HG03095 (cell line): ENCODE data around the gene P3H1.
"Not testable (repeated sequence)": the region's sequence is repeated elsewhere in the genome, so short reads cannot be mapped to it uniquely, and the experiment has no call there.

Experiments used
- ATAC-seq: cut with Tn5 transposase; IDR thresholded peaks from one replicate; pipeline ENCODE4 v1.9.1; 2021; ENCODE audit warnings: moderate library complexity; ENCODE audit not compliant: unreplicated experiment

The P3H1 gene

DNA sequence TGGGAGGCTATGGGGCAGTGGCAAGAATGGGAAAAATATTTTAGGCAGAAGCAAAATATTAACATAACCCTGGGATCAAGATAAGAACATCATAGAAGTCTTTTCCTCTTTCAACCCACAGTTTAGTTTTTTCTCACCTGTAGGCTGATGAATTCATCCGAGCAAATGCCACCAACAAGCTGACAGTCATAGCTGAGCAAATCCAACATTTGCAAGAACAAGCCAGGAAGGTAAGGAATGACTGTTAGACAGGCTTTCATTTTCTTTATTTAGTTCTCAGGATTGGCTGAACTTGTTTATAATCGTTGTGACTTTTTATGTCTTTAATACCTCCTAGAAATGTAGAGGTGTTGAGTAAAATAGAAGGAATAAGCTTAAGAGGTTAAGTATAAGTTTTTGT, 6.6 kb upstream of the P3H1 start:
- no peak for ATAC-seq

DNA sequence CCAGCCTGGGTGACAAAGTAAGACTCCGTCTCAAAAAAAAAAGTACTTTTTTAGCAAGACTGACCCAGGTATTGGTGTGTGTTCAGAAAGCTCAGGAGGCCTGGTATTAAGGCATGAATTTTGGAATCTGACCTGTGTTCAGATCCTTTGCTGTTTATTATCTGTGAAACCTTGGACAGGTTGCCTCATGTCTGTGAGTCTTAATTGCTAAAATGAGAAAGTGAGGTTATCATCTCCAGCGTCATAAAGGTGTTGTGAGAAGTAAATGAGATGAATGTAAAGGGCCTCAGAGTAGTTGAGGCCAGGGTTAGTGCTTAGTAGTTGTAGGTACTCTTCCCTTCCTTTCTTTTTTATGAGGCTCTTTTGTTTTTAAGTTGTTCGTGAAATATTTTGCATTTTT, 3.0 kb upstream of the P3H1 start:
- no peak for ATAC-seq

DNA sequence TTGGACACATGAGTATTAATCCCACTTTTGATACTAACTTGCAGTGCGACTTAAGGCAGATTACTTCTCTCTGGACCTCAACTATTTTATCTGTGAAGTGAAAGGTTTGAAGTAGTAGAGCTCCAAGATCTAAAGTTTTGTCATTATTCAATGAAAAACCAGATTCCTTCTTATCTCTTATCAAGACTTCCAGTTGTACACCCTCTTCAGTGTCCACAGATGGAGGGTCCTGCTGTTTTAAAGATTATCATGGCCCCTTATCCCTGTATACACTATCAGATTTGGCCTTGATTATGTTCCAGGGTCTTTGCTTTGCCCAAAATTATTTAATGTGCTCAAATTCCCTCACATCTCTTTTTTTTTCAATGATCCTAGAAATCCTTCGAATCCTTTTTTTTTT, 1.3 kb upstream of the P3H1 start:
- no peak for ATAC-seq

DNA sequence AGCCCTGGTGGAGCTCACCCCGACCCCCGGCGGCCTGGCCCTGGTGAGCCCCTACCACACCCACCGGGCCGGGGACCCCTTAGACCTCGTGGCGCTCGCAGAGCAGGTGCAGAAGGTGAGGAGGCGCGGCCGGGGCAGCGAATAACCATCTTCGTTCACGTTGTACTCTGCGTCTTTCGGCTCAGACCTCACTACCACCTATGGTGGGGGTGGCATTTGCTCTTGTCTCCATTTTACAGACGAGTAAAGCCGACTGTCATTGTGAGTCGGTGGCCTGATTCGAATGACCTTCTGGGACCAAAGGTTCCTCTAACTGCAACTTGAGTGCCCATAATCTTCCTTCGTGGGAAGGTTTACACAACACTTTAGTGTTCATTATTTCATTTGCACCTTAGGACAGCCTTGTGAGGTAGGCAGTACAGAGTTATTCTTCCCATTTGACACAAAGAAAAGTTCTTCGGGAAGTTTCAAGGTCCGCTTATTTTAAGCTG, 727 bp upstream of the P3H1 start:
- peak; percentile 11 for ATAC-seq

DNA sequence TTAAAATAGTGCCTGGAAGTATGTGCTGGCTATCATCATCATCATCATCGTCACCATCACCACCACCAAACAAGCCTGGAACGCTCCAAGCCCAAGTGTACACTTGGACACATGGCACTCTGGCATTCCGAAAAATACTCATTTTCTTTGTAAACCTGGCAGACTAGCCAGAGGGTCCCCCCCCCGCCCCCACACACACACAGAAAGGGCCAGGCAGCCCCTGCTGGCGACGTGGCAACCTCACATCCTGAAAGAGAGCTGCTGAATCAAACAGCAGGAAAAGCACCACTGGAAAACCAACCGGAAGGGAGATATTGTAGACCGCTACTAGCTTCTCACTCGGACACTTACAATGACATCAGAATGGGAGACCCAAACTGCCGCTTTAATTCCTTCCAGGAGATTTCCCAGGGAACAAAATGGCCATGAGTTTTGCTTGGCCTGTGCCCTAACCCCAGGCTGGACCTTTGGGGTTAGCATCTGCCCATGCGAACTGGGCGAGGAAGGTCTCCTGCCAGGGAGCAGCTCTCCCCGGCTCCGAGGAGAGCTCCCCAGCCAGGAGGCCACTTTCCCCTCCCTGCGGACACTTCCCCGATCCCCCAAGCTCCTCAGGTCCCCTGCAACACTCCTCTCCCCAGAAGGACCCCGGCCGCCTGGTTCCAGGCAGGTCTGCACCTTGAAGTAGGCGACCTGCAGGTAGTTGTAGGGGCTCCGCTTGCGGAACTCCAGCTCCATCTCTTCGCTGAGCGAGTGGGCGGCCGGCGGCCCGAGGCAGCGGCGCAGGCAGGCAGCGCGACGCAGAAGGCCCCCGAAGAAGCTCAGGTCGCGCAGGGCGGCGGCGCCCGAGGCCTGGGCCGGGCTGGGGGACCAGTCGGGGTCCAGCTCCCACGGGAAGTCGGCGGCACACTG, 742 bp downstream of the P3H1 start:
- peak; percentile 12 for ATAC-seq

DNA sequence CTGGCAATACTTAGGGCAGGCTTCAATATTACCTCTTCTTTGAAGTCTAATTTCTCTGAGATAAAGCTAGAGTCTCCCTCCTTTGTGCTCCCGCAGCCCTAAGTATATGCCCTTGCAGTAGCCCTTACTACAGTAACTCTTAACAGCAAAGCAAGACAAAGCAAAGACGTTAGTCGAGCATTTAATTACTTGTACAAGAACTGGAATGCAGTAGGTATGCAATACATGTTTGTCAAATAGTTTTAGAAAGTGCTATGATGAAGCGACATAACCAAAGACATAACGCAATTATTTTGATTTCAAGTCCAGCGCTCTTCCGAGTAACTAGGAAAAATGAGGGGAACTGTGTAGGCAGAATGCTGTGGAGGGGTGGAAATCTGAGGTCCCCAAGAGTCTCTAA, 1.6 kb downstream of the P3H1 start:
- no peak for ATAC-seq

DNA sequence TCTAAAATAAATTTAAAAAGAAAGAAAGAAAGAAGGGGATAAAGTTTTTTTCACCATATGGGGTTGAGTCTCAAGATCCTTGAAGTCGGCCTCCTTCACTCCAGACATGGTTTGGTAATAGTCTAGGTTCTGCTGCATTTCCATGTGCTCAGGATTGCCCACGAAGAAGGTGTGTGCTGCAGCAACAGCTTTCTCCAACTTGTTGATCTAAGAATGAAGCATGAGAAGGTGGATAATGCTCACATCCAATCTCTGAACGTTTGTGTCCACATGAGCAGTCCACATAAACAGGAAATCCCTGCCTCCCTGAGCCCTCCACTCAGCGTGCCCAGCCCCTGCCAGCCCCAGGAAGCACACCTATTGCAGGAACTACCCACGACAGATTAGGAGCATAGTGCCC, 4.6 kb downstream of the P3H1 start:
- ATAC-seq: no peak

DNA sequence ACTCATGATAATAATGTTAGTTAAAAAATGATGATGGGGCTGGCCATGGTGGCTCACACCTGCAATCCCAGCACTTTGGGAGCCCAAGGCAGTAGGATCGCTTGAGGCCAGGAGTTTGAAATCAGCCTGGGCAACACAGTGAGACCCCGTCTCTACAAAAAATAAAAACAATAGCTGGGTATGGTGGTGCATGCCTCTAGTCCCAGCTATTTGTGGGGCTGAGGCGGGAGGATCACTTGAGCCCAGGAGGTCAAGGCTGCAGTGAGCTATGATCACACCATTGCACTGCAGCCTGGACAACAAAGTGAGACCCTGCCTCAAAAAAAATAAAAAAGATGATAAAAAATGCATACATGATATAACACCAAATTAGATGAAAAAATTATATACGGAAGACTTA, 5.3 kb downstream of the P3H1 start:
- no peak for ATAC-seq

DNA sequence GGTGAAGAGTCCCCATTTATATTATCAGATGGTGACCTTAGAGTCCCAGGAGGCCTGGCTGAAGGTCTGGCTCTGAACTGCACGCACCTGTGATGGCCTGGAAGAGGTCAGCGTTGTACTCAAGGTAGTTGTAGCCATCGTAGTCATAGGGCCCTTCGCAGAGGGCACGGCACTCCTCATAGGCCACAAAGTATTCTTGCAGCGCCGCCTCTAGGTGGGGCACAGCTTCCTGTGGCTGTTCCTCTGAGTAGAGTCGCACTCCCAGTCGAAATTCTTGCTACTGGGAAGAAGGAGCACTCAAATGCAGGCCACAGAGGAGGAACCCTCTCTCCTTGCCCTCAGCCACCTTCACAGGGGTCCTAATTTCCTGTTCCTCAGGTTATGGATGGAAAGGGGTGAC, 7.7 kb downstream of the P3H1 start:
- ATAC-seq: no peak

DNA sequence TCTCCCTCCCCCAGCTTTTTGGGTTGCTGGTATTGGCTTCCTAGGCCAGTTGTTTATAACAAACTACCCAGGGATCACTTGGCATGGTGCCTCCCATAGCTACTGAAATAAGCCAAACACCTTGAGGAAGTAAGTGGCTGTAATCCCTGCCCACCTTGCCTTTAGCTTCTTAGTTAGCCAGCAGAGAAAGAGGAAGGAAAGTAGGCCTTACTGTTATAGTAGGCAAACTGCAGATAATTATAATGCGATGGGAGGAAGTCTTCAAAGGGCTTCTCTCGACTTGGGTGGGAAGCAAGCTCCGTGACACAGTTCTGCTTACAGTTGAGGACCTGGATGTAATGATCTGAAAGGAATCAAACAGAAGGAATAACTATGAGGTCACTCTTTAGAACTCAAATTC, 8.2 kb downstream of the P3H1 start:
- ATAC-seq: no peak

DNA sequence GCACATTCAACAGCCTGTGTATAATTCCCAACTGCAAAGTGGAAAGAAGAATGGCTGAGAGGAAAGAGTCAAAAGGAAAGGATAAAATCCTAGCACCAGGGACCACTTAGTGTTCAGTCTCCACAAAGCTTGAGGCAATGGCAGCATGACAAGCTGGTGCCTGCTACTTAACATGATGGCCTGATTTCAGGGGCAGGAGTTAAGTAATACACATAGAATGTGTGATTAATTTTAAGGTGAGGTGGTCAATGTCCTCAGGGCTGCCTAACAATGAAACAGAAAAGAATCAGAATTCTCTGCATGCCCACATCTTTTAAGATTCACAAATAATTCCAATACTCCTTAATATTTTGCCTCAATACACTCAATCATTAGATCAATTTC, 8.9 kb downstream of the P3H1 start:
- ATAC-seq: no peak

DNA sequence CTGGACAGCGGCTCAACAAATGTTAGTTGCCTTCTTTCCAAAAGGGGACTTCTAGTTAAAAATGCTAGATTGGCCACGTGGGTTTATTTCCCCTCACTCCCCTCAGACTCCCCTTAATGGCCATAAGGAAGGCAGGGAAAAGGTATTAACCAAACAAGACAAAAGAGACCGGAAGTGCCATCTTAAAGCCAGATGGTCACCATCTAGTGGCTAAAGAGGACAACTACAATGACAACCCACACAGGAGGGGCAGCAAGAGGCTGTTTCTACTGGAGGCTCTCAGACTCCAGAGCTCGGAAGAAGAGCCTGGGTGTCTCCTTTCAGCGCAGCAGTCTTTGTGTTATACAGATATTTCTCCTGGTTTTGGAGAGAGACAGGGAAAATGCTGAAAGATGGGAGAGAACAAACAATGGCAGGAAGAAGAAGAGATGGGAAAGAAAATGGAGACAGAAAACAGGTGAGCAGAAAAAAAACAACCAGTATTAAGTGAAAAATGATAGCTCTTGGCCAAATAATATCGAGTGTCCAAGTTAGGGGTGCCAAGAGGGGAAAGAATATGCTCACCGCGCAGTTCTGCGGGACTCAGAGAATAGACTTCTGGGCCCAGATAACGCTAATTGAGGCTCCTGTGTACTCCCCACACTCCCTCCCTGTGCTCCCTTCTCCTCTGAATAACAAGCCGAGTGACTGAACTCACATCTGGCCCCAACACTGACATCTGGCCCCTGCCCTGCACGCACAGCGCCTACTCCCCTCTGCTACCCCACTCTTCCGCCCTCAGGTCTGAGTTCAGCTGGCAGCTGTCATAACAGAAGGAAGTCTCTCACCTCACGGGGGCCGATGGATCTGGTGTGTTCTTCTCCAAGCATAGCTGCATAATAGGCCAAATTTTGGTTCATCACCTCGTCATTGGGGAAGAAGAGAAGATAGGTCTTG, 9.6 kb downstream of the P3H1 start:
- ATAC-seq: no peak

DNA sequence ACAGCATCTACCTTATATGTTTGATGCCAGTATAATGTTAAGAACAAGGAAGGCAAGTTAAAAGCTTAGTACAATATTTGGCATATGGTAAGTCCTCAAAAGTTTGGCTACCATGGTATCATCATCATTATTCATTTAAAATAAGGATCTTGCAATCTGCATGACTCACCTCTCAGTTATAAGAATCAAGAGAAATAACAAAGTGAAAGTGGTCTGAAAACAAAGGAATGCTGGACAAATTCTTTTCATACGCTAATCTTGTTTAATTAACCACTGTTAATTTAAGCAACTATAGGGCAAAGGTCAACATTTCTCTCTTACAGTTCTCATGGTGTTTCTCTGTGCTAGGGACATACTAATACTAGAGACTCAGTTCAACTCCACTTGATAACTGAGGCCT, 13.8 kb downstream of the P3H1 start:
- ATAC-seq: no peak

DNA sequence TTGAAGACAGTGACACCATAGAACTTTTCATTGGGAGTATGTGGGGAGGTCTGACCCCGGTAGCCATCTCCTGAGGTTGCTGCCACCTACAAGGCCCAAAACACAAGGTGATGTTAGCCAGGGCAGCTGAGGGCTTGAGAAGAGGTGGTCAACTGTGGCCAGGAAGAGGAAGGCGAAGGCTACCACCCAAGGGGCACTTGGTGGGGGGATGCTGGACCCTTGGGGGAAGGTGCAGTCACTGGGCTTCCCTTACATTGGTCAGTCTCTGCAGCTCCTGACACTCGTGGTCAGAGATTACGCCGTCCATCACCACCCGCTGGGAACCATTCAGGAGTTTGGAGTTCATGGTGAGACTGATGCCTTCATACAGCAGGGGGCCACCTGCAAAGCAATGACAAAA, 14.5 kb downstream of the P3H1 start:
- no peak for ATAC-seq

DNA sequence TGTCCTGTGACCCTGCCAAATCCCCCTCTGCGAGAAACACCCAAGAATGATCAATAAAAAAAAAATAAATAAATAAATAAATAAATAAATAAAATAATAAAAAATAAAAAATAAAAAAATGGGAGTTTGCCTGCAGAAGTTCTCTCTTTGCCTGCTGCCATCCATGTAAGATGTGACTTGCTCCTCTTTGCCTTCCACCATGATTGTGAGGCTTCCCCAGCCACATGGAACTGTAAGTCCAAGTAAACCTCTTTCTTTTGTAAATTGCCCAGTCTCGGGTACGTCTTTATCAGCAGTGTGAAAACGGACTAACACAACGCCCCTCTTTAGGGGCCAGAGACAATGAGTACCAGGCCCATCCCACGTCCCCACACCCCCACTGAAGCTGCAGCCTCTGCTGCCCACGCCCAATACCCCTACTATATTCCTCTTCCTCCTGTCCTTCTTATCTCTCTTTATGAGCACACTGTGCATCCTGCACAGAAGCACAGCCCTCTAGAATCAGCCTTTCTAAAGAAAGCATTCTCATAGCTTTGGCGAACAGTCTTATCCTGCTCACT, 15.2 kb downstream of the P3H1 start:
- not testable (repeated sequence) for ATAC-seq

DNA sequence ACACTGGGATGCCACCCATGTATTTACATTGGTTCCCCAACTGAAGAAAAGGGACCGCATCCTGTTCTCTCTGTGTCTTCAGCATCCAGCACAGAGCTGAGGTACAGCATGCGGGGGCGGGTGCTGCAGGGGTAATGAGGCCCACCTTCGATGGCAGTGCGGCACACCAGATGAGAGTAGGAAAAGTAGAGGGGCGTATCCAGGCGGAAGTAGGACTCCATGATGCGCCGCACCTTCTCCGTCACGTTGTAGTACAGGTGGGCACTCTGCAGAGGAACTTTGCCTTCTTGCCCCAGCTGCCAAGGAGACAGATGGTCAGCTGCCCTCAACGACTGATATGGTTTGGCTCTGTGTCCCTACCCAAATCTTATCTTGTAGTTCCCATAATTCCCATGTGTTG, 16.8 kb downstream of the P3H1 start:
- no peak for ATAC-seq

DNA sequence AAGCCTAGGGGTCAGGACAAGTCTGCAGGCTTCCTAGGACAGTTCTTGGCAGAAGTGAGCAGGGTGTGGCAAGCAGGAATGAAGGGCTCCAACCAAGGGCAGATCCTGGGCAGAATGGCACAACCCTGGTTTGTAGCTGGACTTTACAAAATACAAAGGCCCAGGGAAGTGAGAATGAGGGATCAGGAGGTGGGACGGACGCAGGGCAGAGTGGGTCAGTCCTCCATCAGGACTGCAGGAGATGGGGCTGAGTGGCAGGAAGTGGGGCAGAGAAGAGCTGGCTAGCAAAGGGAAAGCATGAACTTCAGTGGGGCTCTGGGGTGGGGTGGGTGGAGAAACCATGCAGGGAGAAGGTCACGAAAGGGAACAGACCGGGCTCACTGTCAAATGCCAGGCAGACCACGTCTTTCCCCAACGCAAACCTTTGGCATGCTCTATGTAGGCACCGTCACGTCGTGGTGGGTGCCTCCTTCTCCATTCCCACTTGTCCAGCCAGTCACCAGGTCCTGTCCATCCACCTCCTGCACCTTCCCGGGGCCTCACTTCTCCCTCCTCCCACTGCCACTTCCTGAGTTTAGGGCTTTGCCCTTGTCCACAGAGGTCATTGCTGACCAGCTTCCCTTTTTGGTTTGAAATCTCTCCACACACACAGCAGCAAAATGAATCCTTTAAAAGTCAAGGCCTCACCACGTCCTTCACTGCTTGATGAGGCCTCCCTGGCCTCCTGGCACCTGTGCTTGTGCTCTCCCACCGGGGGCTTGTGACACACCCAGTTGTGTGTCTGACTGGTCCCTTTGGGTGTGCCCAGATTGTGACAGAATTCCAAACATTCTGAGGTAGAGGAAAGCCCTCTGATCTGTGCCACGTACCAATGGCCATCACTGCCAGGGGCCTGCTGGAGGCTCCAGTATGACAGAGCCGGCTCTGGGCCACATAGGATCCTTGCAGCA, 18.1 kb downstream of the P3H1 start:
- no peak for ATAC-seq

DNA sequence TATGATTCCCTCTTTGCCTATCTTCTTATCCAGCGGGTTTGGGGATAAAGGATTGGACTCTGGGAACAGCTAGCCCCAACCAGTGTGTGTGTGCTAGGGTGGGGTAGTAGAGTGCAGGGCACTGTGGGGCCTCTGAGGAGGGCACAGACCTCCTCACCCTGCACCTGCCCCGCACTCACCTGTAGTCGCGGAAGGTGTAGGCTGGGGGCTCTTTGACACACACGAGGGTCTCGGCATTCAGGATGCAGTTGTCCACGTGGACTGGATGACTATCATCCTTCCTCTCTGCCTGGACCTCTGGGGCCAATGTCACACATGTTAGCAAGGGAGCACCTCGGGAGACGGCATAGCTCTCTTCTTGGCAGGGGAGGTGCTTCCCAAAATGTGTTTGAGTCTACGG, 18.8 kb downstream of the P3H1 start:
- ATAC-seq: no peak

DNA sequence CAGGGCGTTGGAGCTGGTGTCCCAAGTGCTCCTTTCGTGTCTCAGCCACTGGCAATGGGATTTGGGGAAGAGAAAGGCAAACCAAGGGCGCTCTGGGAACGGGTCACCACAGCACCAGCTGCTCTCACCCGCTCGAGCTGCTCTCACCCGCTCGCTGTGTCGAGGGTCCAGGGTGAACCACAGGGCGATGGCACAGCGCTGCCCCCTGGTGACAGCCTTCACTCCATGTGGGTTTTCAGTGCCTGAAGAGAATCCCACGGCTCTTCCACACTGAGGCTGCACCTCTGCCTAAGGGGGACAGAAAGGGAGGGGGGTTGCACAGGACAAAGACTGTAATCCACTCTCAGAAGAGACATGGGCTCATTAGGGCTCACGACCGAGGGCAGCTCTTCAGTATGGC, 19.7 kb downstream of the P3H1 start:
- no peak for ATAC-seq

DNA sequence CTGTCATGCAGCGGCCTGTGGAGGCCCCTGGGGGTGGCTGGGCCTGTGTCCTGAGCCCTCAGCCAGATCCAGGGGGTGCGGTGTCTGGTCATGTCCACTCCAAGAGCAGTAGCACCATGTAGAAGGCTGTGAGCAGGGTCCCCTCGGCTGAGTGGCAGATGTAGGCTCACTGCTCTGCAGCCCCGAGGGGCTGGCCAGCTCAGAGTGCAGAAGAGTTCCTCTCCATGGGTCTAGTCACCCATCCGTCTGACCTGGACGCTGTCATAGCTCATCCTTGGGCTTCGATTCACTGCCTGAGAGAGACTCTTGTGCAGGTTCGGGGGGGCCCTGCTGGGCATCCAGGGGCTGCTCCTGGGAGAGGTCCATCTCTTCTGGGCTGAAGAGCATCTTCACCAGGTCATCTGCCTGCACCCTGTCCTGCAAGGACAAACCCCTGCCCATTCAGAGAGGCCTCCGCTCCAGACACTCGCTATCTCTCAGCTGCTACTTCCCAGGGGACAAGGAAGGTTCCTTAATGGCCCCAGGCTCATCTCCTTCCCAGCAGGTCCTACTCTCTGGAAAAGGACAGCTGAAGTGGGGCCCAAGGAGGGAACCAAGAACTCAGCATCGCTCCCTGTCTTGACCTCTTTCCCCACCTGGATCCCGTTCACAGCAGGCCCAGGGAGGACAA, 20.3 kb downstream of the P3H1 start:
- ATAC-seq: no peak
